ENCODE results near the gene IL1R2.

GRCh38 chr2:101963198-101963597 lies 28.6 kb upstream of the IL1R2 start:
- TF ChIP-seq POLR2AphosphoS5 (IDR thresholded peaks at IDR 0.05; ENCODE audit: borderline replicate concordance, low read depth, low read length) (no peak), EZH2 (IDR thresholded peaks at IDR 0.05) (no peak)
